OCI-LY7 (cell line): Measurements from ENCODE around the gene KHK. TPM values are rescaled to one million over a fixed set of nuclear protein-coding genes. Genes with fewer than 3 reads are reported as not detected.
A peak's percentile ranks its signal among the peaks of the same experiment; 100 is the strongest.

Experiments
- BruUV-seq: library from RNA; stranded (reverse); fragments of 400-500 nt; replicated peaks from 2 replicates; lab custom pipeline; 2021; lab: Mats Ljungman, UMichigan
- CTCF ChIA-PET: fragments of 300-600 bp; sonication (Branson Sonifier 250); formaldehyde crosslinking; loops from one replicate; lab custom pipeline; 2022; ENCODE audit warnings: antibody characterized with exemption; ENCODE audit not compliant: unreplicated experiment; lab: Charles Lee
- POLR2A ChIA-PET: fragments of 300-600 bp; sonication (Branson Sonifier 250); formaldehyde crosslinking; loops from one replicate; lab custom pipeline; 2022; ENCODE audit warnings: antibody characterized with exemption; lab: Charles Lee
- DNase-seq: peaks from one replicate; pipeline ENCODE4 v3.0.0-alpha.2; 2015; ENCODE audit warnings: low spot score
- H2AFZ ChIP-seq: fragments of 200-600 bp; sonication (generic), shearing (Covaris generic); 2 replicates; pipeline ENCODE4 v1.6.1; 2014; ENCODE audit warnings: mild to moderate bottlenecking, antibody characterized with exemption, low read length, moderate library complexity
- H3K27ac ChIP-seq: fragments of 200-600 bp; sonication (generic); 2 replicates; pipeline ENCODE4 v1.5.1; 2014; ENCODE audit warnings: mixed run types, low read depth, mild to moderate bottlenecking, moderate library complexity, low read length, inconsistent platforms; ENCODE audit not compliant: poor library complexity, severe bottlenecking
- H3K36me3 ChIP-seq: fragments of 200-600 bp; sonication (generic); 2 replicates; pipeline ENCODE4 v1.6.1; 2014; ENCODE audit warnings: mild to moderate bottlenecking, antibody characterized with exemption, low read length, moderate library complexity, mixed read lengths; ENCODE audit not compliant: insufficient read depth
- H3K4me1 ChIP-seq: fragments of 200-600 bp; sonication (generic); 2 replicates; pipeline ENCODE4 v1.5.1; 2014; ENCODE audit warnings: mild to moderate bottlenecking, low read length; ENCODE audit not compliant: insufficient read depth, poor library complexity, severe bottlenecking
- H3K4me2 ChIP-seq: fragments of 200-600 bp; sonication (generic); 2 replicates; pipeline ENCODE4 v1.6.1; 2014; ENCODE audit warnings: mild to moderate bottlenecking, low read length
- H3K4me3 ChIP-seq: fragments of 200-600 bp; sonication (generic); 2 replicates; pipeline ENCODE4 v1.5.1; 2014; ENCODE audit warnings: mild to moderate bottlenecking, low read depth, low read length; ENCODE audit not compliant: poor library complexity, severe bottlenecking
- H3K79me2 ChIP-seq: fragments of 200-600 bp; sonication (generic); 2 replicates; pipeline ENCODE4 v1.6.1; 2016; ENCODE audit warnings: low read depth, mild to moderate bottlenecking, low read length, moderate library complexity, mixed read lengths; ENCODE audit not compliant: insufficient read depth
- H3K9me2 ChIP-seq: fragments of 200-600 bp; sonication (generic); 2 replicates; pipeline ENCODE4 v1.6.1; 2016; ENCODE audit warnings: mild to moderate bottlenecking, low read length, mixed read lengths; ENCODE audit not compliant: insufficient read depth
- H3K9me3 ChIP-seq: fragments of 200-600 bp; sonication (generic); 2 replicates; pipeline ENCODE4 v1.6.1; 2014; ENCODE audit warnings: mild to moderate bottlenecking, mixed run types, low read length, mixed read lengths
- H4K20me1 ChIP-seq: fragments of 200-600 bp; sonication (generic); 2 replicates; pipeline ENCODE4 v1.6.1; 2014; ENCODE audit warnings: mild to moderate bottlenecking, antibody characterized with exemption, low read length, moderate library complexity, mixed read lengths; ENCODE audit not compliant: insufficient read depth
- EZH2phosphoT487 ChIP-seq: fragments of 200-600 bp; sonication (generic); IDR thresholded peaks from 2 replicates; pipeline ENCODE4 v1.6.1; 2018; ENCODE audit warnings: low read depth, borderline replicate concordance, mild to moderate bottlenecking, mixed run types, antibody characterized with exemption, low read length, moderate library complexity, mixed read lengths
- intact Hi-C: fragments of 100-400 bp; cut with micrococcal nuclease; formaldehyde crosslinking; loops from one replicate; pipeline ENCODE4 v1.10.0; 2022; ENCODE audit not compliant: unreplicated experiment
- total RNA-seq, 2 experiments: library from RNA; depleted of rRNA in 1 of 2; stranded (reverse); fragments of >200 nt in 1 of 2; shearing (Covaris generic) in 1 of 2; gene quantifications; 2 replicates each; pipeline ENCODE4 v1.2.3, GENCODE V29; 2014 to 2022
- TF ChIP-seq, protein P1 (sequence below): fragments of 200-600 bp; sonication (generic); conservative IDR thresholded peaks from 2 replicates; pipeline ENCODE4 v1.5.1; 2014; ENCODE audit warnings: mild to moderate bottlenecking, antibody characterized with exemption, low read length, moderate library complexity, mixed read lengths

The KHK gene
- total RNA-seq, 2 experiments from 2014 or later, result 9.7 to 17.9 TPM

DNA sequence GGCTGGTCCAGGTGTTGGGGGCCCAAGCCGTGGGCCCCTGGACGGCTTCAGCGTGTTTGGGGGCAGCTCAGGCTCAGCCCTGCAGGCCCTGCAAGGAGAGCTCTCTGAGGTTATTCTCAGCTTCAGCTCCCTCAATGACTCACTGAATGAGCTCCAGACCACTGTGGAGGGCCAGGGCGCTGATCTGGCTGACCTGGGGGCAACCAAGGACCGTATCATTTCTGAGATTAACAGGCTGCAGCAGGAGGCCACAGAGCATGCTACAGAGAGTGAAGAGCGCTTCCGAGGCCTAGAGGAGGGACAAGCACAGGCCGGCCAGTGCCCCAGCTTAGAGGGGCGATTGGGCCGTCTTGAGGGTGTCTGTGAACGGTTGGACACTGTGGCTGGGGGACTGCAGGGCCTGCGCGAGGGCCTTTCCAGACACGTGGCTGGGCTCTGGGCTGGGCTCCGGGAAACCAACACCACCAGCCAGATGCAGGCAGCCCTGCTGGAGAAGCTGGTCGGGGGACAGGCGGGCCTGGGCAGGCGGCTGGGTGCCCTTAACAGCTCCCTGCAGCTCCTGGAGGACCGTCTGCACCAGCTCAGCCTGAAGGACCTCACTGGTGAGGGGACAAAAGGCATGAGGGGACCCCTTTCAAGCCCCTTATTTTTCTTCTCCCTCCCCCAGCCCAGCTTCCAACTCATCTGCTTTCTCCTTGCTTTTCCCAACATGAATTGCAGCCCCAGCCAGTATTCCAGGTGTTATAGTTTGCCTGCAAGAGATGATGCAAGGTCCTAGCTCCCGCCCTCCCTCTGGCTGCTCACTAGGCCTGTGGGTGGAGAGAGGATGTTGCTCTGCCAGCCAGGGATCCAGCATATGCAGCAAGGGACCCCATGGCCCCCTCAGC is 2.9 kb upstream of the KHK start:
- CTCF ChIA-PET, result interaction anchor here (0.9 kb wide), 1 partner anchor 11 kb away, joined by 3 read pairs; no protein-coding TSS in a partner anchor
- TF ChIP-seq, protein P1, sequence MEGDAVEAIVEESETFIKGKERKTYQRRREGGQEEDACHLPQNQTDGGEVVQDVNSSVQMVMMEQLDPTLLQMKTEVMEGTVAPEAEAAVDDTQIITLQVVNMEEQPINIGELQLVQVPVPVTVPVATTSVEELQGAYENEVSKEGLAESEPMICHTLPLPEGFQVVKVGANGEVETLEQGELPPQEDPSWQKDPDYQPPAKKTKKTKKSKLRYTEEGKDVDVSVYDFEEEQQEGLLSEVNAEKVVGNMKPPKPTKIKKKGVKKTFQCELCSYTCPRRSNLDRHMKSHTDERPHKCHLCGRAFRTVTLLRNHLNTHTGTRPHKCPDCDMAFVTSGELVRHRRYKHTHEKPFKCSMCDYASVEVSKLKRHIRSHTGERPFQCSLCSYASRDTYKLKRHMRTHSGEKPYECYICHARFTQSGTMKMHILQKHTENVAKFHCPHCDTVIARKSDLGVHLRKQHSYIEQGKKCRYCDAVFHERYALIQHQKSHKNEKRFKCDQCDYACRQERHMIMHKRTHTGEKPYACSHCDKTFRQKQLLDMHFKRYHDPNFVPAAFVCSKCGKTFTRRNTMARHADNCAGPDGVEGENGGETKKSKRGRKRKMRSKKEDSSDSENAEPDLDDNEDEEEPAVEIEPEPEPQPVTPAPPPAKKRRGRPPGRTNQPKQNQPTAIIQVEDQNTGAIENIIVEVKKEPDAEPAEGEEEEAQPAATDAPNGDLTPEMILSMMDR, result no peak
- no peak for TF ChIP-seq EZH2phosphoT487
- no peaks in the 10 kb centered on the region for H3K9me2 ChIP-seq

DNA sequence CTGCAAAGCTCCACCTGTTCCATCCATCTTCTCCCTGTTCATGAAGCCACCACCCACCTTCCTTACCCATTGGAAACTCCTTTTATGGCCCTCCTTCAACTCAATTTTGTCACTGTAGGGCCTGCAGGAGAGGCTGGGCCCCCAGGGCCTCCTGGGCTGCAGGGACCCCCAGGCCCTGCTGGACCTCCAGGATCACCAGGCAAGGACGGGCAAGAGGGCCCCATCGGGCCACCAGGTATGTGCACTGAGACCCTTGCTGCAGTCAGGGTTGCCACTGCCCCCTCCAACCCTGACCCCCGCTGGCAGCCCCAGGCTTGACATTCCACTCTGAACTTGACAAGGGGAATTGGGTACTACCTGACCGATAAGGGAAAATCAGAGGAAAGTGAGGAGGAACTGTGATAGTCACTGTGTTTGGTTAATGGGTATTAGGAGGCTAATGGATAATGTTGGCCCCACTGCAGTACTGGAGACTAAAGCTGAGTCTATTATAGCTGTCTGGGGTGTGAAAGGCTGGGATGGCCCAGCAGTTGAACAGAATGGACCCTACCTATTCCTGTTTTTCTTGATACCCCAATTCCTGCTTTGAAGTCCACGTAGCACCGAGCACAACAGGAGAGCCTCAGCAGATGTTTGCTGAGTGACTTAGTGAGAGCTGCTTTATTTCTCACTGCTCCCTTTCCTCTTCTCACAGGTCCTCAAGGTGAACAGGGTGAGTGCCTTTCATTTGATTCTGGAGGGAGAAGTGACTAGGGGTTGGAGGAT is 2.1 kb upstream of the KHK start:
- Histone ChIP-seq H3K4me3 (no peak overlapping the region), H4K20me1 (no peaks in the 10 kb centered on the region), H3K27ac (no peak overlapping the region), H3K9me3 (no peaks in the 10 kb centered on the region), H3K79me2 (no peaks in the 10 kb centered on the region), H2AFZ (no peak overlapping the region), H3K4me1 (peaks cover 58% of the 10 kb centered on the region), H3K4me2 (no peak overlapping the region), H3K9me2 (no peaks in the 10 kb centered on the region), H3K36me3 (no peaks in the 10 kb centered on the region)
- intact Hi-C loops, result no loop called here
- TF ChIP-seq, protein P1, result no peak
- TF ChIP-seq EZH2phosphoT487, result no peak
- TSS peak; percentile 67 for BruUV-seq
- POLR2A ChIA-PET, result interaction anchor here (0.7 to 1.7 kb wide), 2 partner anchors 30 to 34 kb away, joined by 3 read pairs; no protein-coding TSS in a partner anchor
- no peak for DNase-seq
- CTCF ChIA-PET, result interaction anchor here (0.9 kb wide), 1 partner anchor 12 kb away, joined by 3 read pairs; no protein-coding TSS in a partner anchor

More for the DNA sequence above, 2.9 kb upstream of the KHK start:
- no peaks in the 10 kb centered on the region for H4K20me1 ChIP-seq
- no peak for DNase-seq
- H3K4me1 ChIP-seq, result peaks cover 54% of the 10 kb centered on the region
- intact Hi-C loops, result no loop called here
- no peak overlapping the region for H3K27ac ChIP-seq
- no peaks in the 10 kb centered on the region for H3K9me3 ChIP-seq
- H3K4me2 ChIP-seq, result no peak overlapping the region
- POLR2A ChIA-PET, result interaction anchor here (0.7 to 1.7 kb wide), 2 partner anchors 31 to 33 kb away, joined by 3 read pairs; no protein-coding TSS in a partner anchor
- BruUV-seq, result no TSS peak
- no peaks in the 10 kb centered on the region for H3K79me2 ChIP-seq
- no peaks in the 10 kb centered on the region for H3K36me3 ChIP-seq
- no peak overlapping the region for H3K4me3 ChIP-seq
- no peak overlapping the region for H2AFZ ChIP-seq
